ENCODE measurements around the gene EYS. TPM values are rescaled to one million over a fixed set of nuclear protein-coding genes. Genes with fewer than 3 reads are reported as not detected.

The EYS gene
- total RNA-seq, 3 donors from 2014 or later, result 1.3 to 2.9 TPM; not detected in 1

DNA sequence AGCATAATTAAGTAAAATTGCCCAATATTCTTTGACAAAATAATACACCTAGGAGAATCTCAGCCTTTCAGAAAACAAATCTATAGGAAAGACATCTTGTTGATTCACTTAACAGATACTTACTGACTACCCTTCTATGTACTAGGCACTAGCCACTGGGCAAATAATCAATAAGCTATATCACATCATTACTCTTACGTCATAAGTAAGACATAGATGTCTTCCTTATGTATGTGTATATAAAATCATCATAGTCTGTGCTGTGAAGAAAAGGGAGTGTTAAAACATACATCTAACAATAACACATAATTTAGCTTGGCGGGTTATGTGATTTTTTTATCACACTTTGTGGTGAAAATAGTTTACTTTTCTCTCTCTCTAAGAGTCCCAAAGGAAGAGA is 733.9 kb downstream of the EYS start:
- no peak for DNase-seq (ENCODE audit: low spot score in 2 of 2)
- TF ChIP-seq POLR2AphosphoS5 (IDR thresholded peaks at IDR 0.05), result no peak
- intact Hi-C loops (cut with DNase I; ENCODE audit: low total_unique reads), result loop anchor here (5.0 kb wide), 1 partner anchor 301 kb away; no protein-coding TSS in a partner anchor
- Histone ChIP-seq H3K27ac (no peak overlapping the region), H3K4me3 (no peak overlapping the region), H3K9me3 (no peaks in the 10 kb centered on the region), H3K36me3 (no peaks in the 10 kb centered on the region), H3K4me1 (no peaks in the 10 kb centered on the region), H3K27me3 (no peaks in the 10 kb centered on the region)

GRCh38 chr6:64969139-64969538 is 737.9 kb downstream of the EYS start:
- Histone ChIP-seq H3K27ac (no peak overlapping the region), H3K4me3 (no peak overlapping the region), H3K36me3 (no peaks in the 10 kb centered on the region), H3K27me3 (no peaks in the 10 kb centered on the region), H3K4me1 (no peaks in the 10 kb centered on the region), H3K9me3 (no peaks in the 10 kb centered on the region)
- no peak for DNase-seq (ENCODE audit: low spot score in 2 of 2)
- TF ChIP-seq POLR2AphosphoS5 (IDR thresholded peaks at IDR 0.05) (no peak), POLR2A (IDR thresholded peaks at IDR 0.05) (no peak)
- TF ChIP-seq, protein P1, sequence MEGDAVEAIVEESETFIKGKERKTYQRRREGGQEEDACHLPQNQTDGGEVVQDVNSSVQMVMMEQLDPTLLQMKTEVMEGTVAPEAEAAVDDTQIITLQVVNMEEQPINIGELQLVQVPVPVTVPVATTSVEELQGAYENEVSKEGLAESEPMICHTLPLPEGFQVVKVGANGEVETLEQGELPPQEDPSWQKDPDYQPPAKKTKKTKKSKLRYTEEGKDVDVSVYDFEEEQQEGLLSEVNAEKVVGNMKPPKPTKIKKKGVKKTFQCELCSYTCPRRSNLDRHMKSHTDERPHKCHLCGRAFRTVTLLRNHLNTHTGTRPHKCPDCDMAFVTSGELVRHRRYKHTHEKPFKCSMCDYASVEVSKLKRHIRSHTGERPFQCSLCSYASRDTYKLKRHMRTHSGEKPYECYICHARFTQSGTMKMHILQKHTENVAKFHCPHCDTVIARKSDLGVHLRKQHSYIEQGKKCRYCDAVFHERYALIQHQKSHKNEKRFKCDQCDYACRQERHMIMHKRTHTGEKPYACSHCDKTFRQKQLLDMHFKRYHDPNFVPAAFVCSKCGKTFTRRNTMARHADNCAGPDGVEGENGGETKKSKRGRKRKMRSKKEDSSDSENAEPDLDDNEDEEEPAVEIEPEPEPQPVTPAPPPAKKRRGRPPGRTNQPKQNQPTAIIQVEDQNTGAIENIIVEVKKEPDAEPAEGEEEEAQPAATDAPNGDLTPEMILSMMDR (IDR thresholded peaks at IDR 0.05), result no peak
- intact Hi-C loops (cut with DNase I; ENCODE audit: low total_unique reads), result no loop called here

- TF ChIP-seq POLR2AphosphoS5 (IDR thresholded peaks at IDR 0.05) (no peak), POLR2A (IDR thresholded peaks at IDR 0.05) (no peak)
- TF ChIP-seq, protein P1 (IDR thresholded peaks at IDR 0.05), result no peak
- Histone ChIP-seq H3K27ac (no peak overlapping the region), H3K9me3 (no peaks in the 10 kb centered on the region), H3K36me3 (no peaks in the 10 kb centered on the region), H3K4me1 (no peaks in the 10 kb centered on the region), H3K27me3 (no peaks in the 10 kb centered on the region), H3K4me3 (no peak overlapping the region)
- DNase-seq (ENCODE audit: low spot score in 2 of 2), result no peak
- intact Hi-C loops (cut with DNase I; ENCODE audit: low total_unique reads), result no loop called here
Observed at GRCh38 chr6:64955435-64955848, 751.6 kb downstream of the EYS start.

GRCh38 chr6:64949257-64949656 is 757.8 kb downstream of the EYS start:
- H3K4me1 ChIP-seq, result no peaks in the 10 kb centered on the region
- H3K4me3 ChIP-seq, result no peak overlapping the region
- TF ChIP-seq, protein P1 (IDR thresholded peaks at IDR 0.05), result no peak
- no peak for TF ChIP-seq POLR2A (IDR thresholded peaks at IDR 0.05)
- TF ChIP-seq POLR2AphosphoS5 (IDR thresholded peaks at IDR 0.05), result no peak
- H3K27ac ChIP-seq, result no peak overlapping the region
- no peaks in the 10 kb centered on the region for H3K36me3 ChIP-seq
- H3K9me3 ChIP-seq, result no peaks in the 10 kb centered on the region
- no peak for DNase-seq (ENCODE audit: low spot score in 2 of 2)
- no peaks in the 10 kb centered on the region for H3K27me3 ChIP-seq
- intact Hi-C loops (cut with DNase I; ENCODE audit: low total_unique reads), result no loop called here

DNA sequence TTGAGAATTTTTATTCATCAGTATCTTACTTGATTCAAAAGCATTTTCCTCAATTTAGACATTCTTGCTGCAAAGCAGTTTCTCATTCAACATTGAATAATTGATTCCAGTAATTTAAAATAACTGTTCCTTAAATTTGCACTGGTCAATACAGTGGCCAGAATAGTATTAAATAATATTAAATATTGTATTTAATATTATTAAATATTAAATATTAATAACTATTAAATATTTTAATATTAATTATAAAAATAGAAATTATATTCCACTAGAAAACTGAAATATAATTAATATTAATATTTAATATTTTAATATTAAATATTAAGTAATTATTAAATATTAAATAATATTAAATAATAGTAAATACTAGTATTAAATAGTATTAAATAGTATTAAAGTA is 758.8 kb downstream of the EYS start:
- no peaks in the 10 kb centered on the region for H3K36me3 ChIP-seq
- H3K4me3 ChIP-seq, result no peak overlapping the region
- H3K9me3 ChIP-seq, result no peaks in the 10 kb centered on the region
- H3K27me3 ChIP-seq, result no peaks in the 10 kb centered on the region
- TF ChIP-seq, protein P1 (IDR thresholded peaks at IDR 0.05), result no peak
- TF ChIP-seq POLR2A (IDR thresholded peaks at IDR 0.05), result no peak
- TF ChIP-seq POLR2AphosphoS5 (IDR thresholded peaks at IDR 0.05), result no peak
- intact Hi-C loops (cut with DNase I; ENCODE audit: low total_unique reads), result no loop called here
- H3K27ac ChIP-seq, result no peak overlapping the region
- no peak for DNase-seq (ENCODE audit: low spot score in 2 of 2)
- H3K4me1 ChIP-seq, result no peaks in the 10 kb centered on the region

GRCh38 chr6:64945450-64945849 is 761.6 kb downstream of the EYS start:
- Histone ChIP-seq H3K4me3 (no peak overlapping the region), H3K36me3 (no peaks in the 10 kb centered on the region), H3K9me3 (no peaks in the 10 kb centered on the region), H3K27ac (no peak overlapping the region), H3K27me3 (no peaks in the 10 kb centered on the region), H3K4me1 (no peaks in the 10 kb centered on the region)
- DNase-seq (ENCODE audit: low spot score in 2 of 2), result no peak
- intact Hi-C loops (cut with DNase I; ENCODE audit: low total_unique reads), result no loop called here
- TF ChIP-seq POLR2AphosphoS5 (IDR thresholded peaks at IDR 0.05), result no peak
- no peak for TF ChIP-seq POLR2A (IDR thresholded peaks at IDR 0.05)
- TF ChIP-seq, protein P1 (IDR thresholded peaks at IDR 0.05), result no peak

Measured in breast epithelium (tissue), 4 donors.